HG03103 (cell line): Measurements from ENCODE around the gene GLI1.
A peak's percentile ranks its signal among the peaks of the same experiment; 100 is the strongest.
"Not testable (repeated sequence)": the region's sequence is repeated elsewhere in the genome, so short reads cannot be mapped to it uniquely, and the experiment has no call there.

Experiments
- ATAC-seq: cut with Tn5 transposase; IDR thresholded peaks from one replicate; pipeline ENCODE4 v1.9.1; 2021; ENCODE audit warnings: low read depth; ENCODE audit not compliant: unreplicated experiment

The GLI1 gene

DNA sequence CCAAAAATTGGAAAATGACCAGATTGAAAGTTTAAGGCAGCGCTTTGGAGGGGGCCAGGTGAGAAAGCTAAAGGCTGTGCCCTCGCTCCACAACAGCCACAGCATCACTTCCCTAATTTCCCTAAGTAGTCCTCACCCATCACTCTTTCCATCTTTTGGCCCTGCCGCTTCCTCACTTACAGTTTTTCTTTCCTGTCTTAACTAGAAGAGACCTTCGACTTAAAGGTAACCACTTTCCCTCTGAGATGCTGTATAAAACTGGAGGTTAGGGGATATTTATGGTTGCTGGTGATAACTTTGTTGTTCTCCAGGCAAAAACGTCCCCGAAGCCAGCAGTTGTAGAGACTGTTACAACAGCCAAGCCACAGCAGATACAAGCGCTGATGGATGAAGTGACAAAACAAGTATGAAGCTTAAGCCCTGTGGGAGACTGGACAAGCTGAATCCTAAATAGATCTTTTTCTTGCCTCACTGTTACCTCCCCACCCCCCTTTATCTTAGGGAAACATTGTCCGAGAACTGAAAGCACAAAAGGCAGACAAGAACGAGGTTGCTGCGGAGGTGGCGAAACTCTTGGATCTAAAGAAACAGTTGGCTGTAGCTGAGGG, 56.5 kb downstream of the GLI1 start:
- ATAC-seq = no peak

DNA sequence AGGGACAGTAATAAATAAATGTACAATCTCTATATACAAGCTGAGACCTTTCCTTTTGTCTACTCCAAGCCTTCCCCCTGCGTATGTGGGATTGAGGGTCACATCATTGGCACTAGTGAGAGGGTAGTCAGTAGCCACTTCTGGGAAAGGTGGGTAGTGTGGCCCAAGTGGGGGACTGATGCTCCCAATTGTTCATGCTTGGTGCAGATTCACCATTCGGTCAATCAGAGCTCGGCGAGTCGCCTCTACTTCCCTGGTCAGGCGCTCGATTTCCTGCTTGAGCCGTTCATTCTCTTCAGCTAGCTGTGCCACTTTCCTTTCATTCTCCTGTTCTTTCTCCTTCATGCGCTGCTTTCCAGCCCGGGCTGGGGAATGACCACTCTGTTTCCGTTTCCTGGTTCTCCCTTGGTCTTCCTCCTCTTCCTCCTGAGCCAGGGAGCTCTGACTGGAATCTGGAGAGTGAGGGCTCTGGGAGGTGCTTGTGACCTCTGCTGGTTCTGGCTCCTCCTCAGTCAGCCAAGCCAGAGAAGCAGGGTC, 57.1 kb downstream of the GLI1 start:
- ATAC-seq = no peak

- no peak for ATAC-seq
These were observed 57.6 kb downstream of the GLI1 start for GRCh38 chr12:57517187-57517586.

DNA sequence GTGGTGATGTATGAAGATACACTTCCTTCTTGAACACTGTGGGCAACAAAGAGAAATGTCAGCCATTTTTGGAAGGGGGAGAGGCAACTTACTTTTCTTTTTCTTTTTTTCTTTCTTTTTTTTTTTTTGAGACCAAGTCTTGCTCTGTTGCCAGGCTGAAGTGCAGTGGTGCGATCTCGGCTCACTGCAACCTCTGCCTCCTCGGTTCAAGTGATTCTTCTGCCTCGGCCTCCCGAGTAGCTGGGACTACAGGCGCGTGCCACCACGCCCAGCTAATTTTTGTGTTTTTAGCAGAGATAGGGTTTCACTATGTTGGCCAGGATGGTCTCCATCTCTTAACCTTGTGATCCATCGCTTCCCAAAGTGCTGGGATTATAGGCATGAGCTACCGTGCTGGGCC, 58.1 kb downstream of the GLI1 start:
- not testable (repeated sequence) for ATAC-seq

DNA sequence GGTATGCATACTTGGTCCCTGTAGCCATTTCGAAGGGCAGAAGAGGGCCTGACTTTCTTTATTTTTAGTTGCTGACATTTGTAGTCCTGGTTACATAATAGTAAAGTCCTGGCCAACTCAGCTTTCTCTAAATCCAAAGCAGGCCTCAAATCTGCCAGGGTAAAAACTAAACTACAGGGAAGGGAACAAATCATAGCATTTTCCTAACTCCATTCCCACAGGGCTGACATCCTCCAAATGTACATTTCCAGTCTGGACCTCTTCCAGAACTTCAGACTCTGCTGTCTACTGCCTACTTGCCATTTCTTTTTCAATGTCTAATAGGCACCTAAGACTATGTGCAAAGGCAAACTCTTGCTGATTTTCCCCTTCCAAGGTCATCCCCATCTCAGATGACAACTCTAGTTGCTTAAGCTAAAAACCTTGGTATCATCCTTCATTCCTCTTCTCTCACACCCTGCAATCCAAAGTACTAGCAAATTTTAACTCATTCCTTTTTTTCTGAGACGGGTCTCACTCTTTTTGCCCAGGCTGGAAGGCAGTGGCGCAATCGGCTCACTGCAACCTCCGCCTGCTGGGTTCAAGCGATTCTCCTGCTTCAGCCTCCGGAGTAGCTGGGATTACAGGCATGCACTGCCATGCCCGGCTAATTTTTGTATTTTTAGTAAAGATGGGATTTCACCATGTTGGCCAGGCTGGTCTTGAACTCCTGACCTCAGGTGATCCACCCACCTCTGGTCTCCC, 58.8 kb downstream of the GLI1 start:
- no peak for ATAC-seq

GRCh38 chr12:57518920-57519795, 59.6 kb downstream of the GLI1 start:
- ATAC-seq = no peak

DNA sequence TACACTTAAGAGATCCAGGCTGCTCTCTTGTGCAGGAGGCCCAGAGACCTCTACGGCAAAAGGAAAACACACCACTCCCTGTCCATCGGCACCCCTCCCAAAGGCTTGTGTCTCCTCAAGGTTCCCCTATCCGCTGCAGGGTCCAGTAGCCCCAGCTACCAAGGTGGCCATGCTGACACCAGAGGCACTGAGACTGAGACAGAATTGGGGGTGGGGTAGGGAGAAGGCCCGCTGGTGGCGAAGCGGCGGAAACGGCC, 60.1 kb downstream of the GLI1 start:
- peak; percentile 0 for ATAC-seq

DNA sequence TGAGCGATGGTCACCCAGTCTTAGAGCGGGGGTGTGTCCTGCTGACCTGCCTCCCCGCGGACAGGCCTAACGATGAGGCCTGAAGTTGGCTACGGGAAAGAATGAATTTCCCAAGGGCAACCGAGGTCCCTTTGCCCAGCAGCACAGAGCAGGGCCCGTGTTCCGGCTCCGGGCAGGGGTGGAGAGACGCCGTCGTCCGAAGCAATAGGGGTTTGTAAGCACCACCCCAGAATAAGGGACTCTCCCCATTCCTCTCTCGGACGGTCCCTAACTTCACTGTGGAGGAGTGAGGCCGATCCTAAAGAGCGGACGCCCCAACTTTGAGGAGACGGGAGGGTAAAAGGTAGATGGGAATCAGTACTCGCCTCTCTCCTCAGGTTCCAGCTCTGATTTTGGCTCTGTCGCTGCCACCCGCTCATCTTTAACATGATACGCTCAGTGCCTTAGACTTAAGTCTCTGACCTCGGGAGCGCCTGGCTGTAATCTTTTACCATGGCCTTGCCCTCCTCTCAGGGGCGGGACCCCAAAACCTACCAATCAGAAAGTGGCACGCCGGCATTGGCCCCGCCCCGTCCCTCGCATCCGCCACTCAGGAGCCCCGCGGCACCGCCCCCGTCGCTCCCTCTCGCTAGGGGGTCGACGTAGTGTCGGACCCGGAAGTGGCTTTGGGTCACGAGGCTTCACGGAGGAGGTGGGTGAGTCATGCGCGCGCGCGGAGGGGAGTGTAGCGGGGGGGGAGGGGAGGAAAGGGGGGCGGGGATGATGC, 60.7 kb downstream of the GLI1 start, which contains the start of gene DDIT3:
TSS of gene DDIT3 (minus strand) at position 462 of the 766 bp plus-strand sequence. CDS start 3,108 bp downstream, outside the sequence.
- peak; percentile 66 for ATAC-seq

DNA sequence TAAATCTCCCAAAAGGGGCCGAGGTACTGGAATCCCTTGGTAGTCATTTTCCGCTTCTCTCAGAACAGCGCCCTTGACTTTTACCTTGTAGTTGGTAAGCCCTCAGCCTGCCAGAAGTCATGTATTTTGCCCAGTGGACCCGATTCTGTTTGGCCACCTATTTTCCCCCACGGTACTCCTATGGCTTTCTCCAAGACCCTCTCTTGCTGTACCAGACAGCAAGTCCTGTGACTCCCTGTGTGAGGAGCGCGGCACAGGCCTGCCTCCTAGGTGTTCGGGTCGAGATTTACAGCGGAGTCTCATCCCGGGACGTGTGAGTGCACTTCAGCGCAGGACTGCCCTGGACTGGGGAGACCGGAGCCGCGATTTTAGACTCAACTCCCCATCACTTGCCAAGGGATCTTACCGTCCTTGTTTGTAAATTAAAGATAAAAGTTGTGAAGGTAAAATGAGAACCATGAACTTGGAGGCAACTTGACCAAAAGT, 62.0 kb downstream of the GLI1 start:
- no peak for ATAC-seq
